ENCODE results near the gene FPR1. TPM values are rescaled to one million over a fixed set of nuclear protein-coding genes. Genes with fewer than 3 reads are reported as not detected.
A peak's percentile ranks its signal among the peaks of the same experiment; 100 is the strongest.

FPR1 gene
- total RNA-seq, 2 donors from 2014 or later, result 0.69 to 2.5 TPM

- Histone ChIP-seq H3K9ac (ENCODE audit: low read depth in 2 of 2, low read length in 2 of 2) (no peak overlapping the region), H3K4me3 (no peak overlapping the region), H3K36me3 (no peaks in the 10 kb centered on the region), H3K27me3 (no peaks in the 10 kb centered on the region), H3K9me3 (no peaks in the 10 kb centered on the region), H3K4me1 (no peaks in the 10 kb centered on the region), H3K27ac (no peak overlapping the region)
- no peak for TF ChIP-seq CTCF (IDR thresholded peaks at IDR 0.05)
- DNase-seq, result no peak
- intact Hi-C loops (cut with DNase I), result no loop called here
These were observed 45.8 kb upstream of the FPR1 start for GRCh38 chr19:51797480-51797879.

- no peak overlapping the region for H3K27ac ChIP-seq
- DNase-seq, result no peak
- intact Hi-C loops (cut with DNase I), result no loop called here
- no peak for TF ChIP-seq CTCF (IDR thresholded peaks at IDR 0.05)
- no peaks in the 10 kb centered on the region for H3K27me3 ChIP-seq
- no peaks in the 10 kb centered on the region for H3K36me3 ChIP-seq
- H3K9me3 ChIP-seq, result no peaks in the 10 kb centered on the region
- H3K9ac ChIP-seq (ENCODE audit: low read depth in 2 of 2, low read length in 2 of 2), result no peak overlapping the region
- H3K4me3 ChIP-seq, result no peak overlapping the region
- no peaks in the 10 kb centered on the region for H3K4me1 ChIP-seq
These were observed 44.6 kb upstream of the FPR1 start for GRCh38 chr19:51796195-51796679.

- H3K36me3 ChIP-seq, result no peaks in the 10 kb centered on the region
- no peak for TF ChIP-seq CTCF (IDR thresholded peaks at IDR 0.05)
- intact Hi-C loops (cut with DNase I), result no loop called here
- H3K9me3 ChIP-seq, result no peaks in the 10 kb centered on the region
- no peaks in the 10 kb centered on the region for H3K27me3 ChIP-seq
- no peak within 1 kb of the TSS for H3K4me3 ChIP-seq
- no peaks in the 10 kb centered on the region for H3K4me1 ChIP-seq
- no peak for DNase-seq
- H3K9ac ChIP-seq (ENCODE audit: low read depth in 2 of 2, low read length in 2 of 2), result no peak within 1 kb of the TSS
- peak within 1 kb of the TSS; percentile 16 for H3K27ac ChIP-seq
These were observed 43.3 kb upstream of the FPR1 start, which contains the start of gene FPR3 for GRCh38 chr19:51794885-51795490. TSS of gene FPR3 (plus strand) at chr19:51795157. CDS start at chr19:51823749, 28,592 bp downstream.

GRCh38 chr19:51793994-51794393, 42.3 kb upstream of the FPR1 start:
- H3K4me1 ChIP-seq, result no peaks in the 10 kb centered on the region
- H3K27ac ChIP-seq, result no peak overlapping the region
- no peaks in the 10 kb centered on the region for H3K36me3 ChIP-seq
- H3K4me3 ChIP-seq, result no peak overlapping the region
- no peak for DNase-seq
- H3K27me3 ChIP-seq, result no peaks in the 10 kb centered on the region
- TF ChIP-seq CTCF (IDR thresholded peaks at IDR 0.05), result no peak
- no peaks in the 10 kb centered on the region for H3K9me3 ChIP-seq
- H3K9ac ChIP-seq (ENCODE audit: low read depth in 2 of 2, low read length in 2 of 2), result no peak overlapping the region
- intact Hi-C loops (cut with DNase I), result no loop called here

GRCh38 chr19:51792932-51793331, 41.3 kb upstream of the FPR1 start:
- H3K9ac ChIP-seq (ENCODE audit: low read depth in 2 of 2, low read length in 2 of 2), result no peak overlapping the region
- H3K4me3 ChIP-seq, result no peak overlapping the region
- TF ChIP-seq CTCF (IDR thresholded peaks at IDR 0.05), result no peak
- no peaks in the 10 kb centered on the region for H3K9me3 ChIP-seq
- intact Hi-C loops (cut with DNase I), result no loop called here
- H3K27ac ChIP-seq, result no peak overlapping the region
- H3K36me3 ChIP-seq, result no peaks in the 10 kb centered on the region
- no peak for DNase-seq
- H3K27me3 ChIP-seq, result no peaks in the 10 kb centered on the region
- H3K4me1 ChIP-seq, result no peaks in the 10 kb centered on the region

All from colonic mucosa (tissue), 4 donors.